Astrocyte (in vitro differentiated cells and primary cell): ENCODE measurements around the gene CORO2A. TPM values are rescaled to one million over a fixed set of nuclear protein-coding genes. Genes with fewer than 3 reads are reported as not detected.

Source experiments
- DNase-seq: peaks from one replicate; pipeline ENCODE4 v3.0.0-alpha.2; 2010; ENCODE audit warnings: low read depth
- FAIRE-seq: peaks from 2 replicates; lab custom pipeline; 2011; peaks lifted over from hg19 to GRCh38; lab: Jason Lieb, UNC
- H2AFZ ChIP-seq: 2 replicates; pipeline ENCODE4 v1.6.0; 2012; ENCODE audit warnings: low read depth, low read length, inconsistent platforms
- H3K27ac ChIP-seq: 2 replicates; pipeline ENCODE4 v1.5.1; 2011; ENCODE audit warnings: low read depth, low read length, inconsistent platforms
- H3K27me3 ChIP-seq: 2 replicates; pipeline ENCODE4 v1.6.0; 2011; ENCODE audit warnings: low read length, inconsistent platforms; ENCODE audit not compliant: insufficient read depth
- H3K36me3 ChIP-seq: 2 replicates; pipeline ENCODE4 v1.5.1; 2011; ENCODE audit warnings: low read length, inconsistent platforms; ENCODE audit not compliant: insufficient read depth
- H3K4me1 ChIP-seq: 2 replicates; pipeline ENCODE4 v1.5.1; 2011; ENCODE audit warnings: low read length, inconsistent platforms; ENCODE audit not compliant: insufficient read depth
- H3K4me2 ChIP-seq: 2 replicates; pipeline ENCODE4 v1.6.0; 2012; ENCODE audit warnings: low read length, inconsistent platforms
- H3K4me3 ChIP-seq: 2 replicates; pipeline ENCODE4 v1.5.1; 2011; ENCODE audit warnings: low read depth, mild to moderate bottlenecking, low read length, inconsistent platforms; ENCODE audit not compliant: insufficient read depth
- H3K79me2 ChIP-seq: 2 replicates; pipeline ENCODE4 v1.6.0; 2012; ENCODE audit warnings: mild to moderate bottlenecking, low read length, inconsistent platforms; ENCODE audit not compliant: insufficient read depth
- H3K9ac ChIP-seq: 2 replicates; pipeline ENCODE4 v1.6.0; 2012; ENCODE audit warnings: mild to moderate bottlenecking, low read length, inconsistent platforms
- H3K9me3 ChIP-seq: 2 replicates; pipeline ENCODE4 v1.5.1; 2012; ENCODE audit warnings: low read depth, mild to moderate bottlenecking, low read length, inconsistent platforms; ENCODE audit not compliant: insufficient read depth
- H4K20me1 ChIP-seq: 2 replicates; pipeline ENCODE4 v1.6.0; 2012; ENCODE audit warnings: low read length, inconsistent platforms; ENCODE audit not compliant: insufficient read depth
- H3K27ac Mint-ChIP-seq: one replicate; pipeline ENCODE4 v1.8.0; 2021; ENCODE audit warnings: mild to moderate bottlenecking, mixed read lengths; ENCODE audit not compliant: unreplicated experiment
- H3K27me3 Mint-ChIP-seq: one replicate; pipeline ENCODE4 v1.8.0; 2021; ENCODE audit warnings: low read depth, mixed read lengths; ENCODE audit not compliant: unreplicated experiment
- H3K36me3 Mint-ChIP-seq: one replicate; pipeline ENCODE4 v1.8.0; 2021; ENCODE audit warnings: low read depth, mixed read lengths; ENCODE audit not compliant: unreplicated experiment
- H3K4me1 Mint-ChIP-seq: one replicate; pipeline ENCODE4 v1.8.0; 2021; ENCODE audit warnings: low read depth, mixed read lengths; ENCODE audit not compliant: unreplicated experiment
- H3K4me3 Mint-ChIP-seq: one replicate; pipeline ENCODE4 v1.8.0; 2021; ENCODE audit warnings: mild to moderate bottlenecking, moderate library complexity, mixed read lengths; ENCODE audit not compliant: unreplicated experiment
- H3K9me3 Mint-ChIP-seq: one replicate; pipeline ENCODE4 v1.8.0; 2021; ENCODE audit warnings: mild to moderate bottlenecking, mixed read lengths; ENCODE audit not compliant: unreplicated experiment
- CTCF ChIP-seq: IDR thresholded peaks from 2 replicates; pipeline ENCODE4 v1.5.1; 2011; ENCODE audit warnings: low read depth, mild to moderate bottlenecking, inconsistent platforms, low read length, moderate library complexity; ENCODE audit not compliant: insufficient read depth
- EZH2 ChIP-seq: IDR thresholded peaks from 2 replicates; pipeline ENCODE4 v1.6.1; 2012; ENCODE audit warnings: mild to moderate bottlenecking, low read length, inconsistent platforms; ENCODE audit not compliant: insufficient read depth
- total RNA-seq: library from RNA; stranded (reverse); gene quantifications from 2 replicates; pipeline ENCODE4 v1.2.1, GENCODE V29; 2021

The CORO2A gene
- total RNA-seq, 1 donor from 2014 or later, result 11.1 TPM

- Histone ChIP-seq H2AFZ (no peak overlapping the region), H3K9ac (no peak overlapping the region), H3K79me2 (no peaks in the 10 kb centered on the region), H4K20me1 (no peaks in the 10 kb centered on the region), H3K9me3 (no peaks in the 10 kb centered on the region), H3K36me3 (no peaks in the 10 kb centered on the region), H3K4me1 (no peaks in the 10 kb centered on the region), H3K4me3 (no peak overlapping the region), H3K27ac (no peak overlapping the region), H3K27me3 (no peaks in the 10 kb centered on the region), H3K4me2 (no peak overlapping the region)
- Mint-ChIP-seq H3K27me3 (peaks cover 13% of the 10 kb centered on the region), H3K4me1 (no peaks in the 10 kb centered on the region), H3K4me3 (no peak overlapping the region), H3K9me3 (peaks cover 3% of the 10 kb centered on the region), H3K27ac (no peak overlapping the region), H3K36me3 (peaks cover 8% of the 10 kb centered on the region)
- no peak for DNase-seq
- TF ChIP-seq EZH2, result no peak
- no peak for TF ChIP-seq CTCF
- FAIRE-seq, result no peak
Measured at GRCh38 chr9:98159301-98159700, 33.1 kb downstream of the CORO2A start.

DNA sequence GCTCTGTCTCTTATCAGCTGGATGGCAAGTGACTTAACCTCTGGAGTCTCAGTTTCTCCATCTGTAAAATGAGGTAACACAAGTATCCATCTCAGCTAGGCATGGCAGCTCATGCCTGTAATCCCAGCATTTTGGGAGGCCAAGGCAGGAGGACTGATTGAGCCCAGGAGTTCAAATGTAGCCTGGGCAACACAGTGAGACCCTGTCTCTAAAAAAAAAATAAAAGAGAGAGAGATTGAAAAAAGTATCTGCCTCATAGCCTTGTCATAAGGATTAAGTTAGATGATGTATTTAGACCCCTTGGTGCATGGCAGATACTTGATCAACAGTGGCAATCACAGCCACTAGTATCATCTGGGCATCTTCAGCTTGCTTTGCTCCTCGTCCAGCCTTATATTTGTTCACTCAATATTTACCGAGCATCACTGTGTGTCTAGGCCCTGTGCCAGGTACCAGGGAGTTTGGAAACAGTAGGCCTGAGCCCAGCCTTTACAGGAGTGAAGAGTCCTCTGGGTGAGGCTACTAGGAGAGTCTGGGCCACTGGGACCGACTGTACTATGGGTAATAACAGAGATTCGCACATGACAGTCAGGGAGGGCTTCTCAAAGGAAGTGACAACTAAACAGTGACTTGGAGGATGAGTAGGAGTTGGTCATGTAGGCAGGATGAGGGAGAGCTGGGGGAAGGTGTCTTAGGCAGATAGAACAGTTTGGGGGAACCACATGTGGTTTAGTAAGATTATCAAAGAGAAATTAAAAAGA, 34.2 kb downstream of the CORO2A start:
- H3K27me3 Mint-ChIP-seq, result peaks cover 13% of the 10 kb centered on the region
- H4K20me1 ChIP-seq, result no peaks in the 10 kb centered on the region
- H2AFZ ChIP-seq, result no peak overlapping the region
- no peak for TF ChIP-seq EZH2
- no peak for TF ChIP-seq CTCF
- H3K27ac Mint-ChIP-seq, result no peak overlapping the region
- FAIRE-seq (no peak), DNase-seq (no peak)
- no peaks in the 10 kb centered on the region for H3K4me1 Mint-ChIP-seq
- H3K27me3 ChIP-seq, result no peaks in the 10 kb centered on the region
- no peak overlapping the region for H3K4me3 Mint-ChIP-seq
- no peak overlapping the region for H3K9ac ChIP-seq
- H3K4me3 ChIP-seq, result no peak overlapping the region
- H3K79me2 ChIP-seq, result no peaks in the 10 kb centered on the region
- H3K4me1 ChIP-seq, result no peaks in the 10 kb centered on the region
- H3K4me2 ChIP-seq, result no peak overlapping the region
- no peaks in the 10 kb centered on the region for H3K9me3 ChIP-seq
- H3K9me3 Mint-ChIP-seq, result peaks cover 3% of the 10 kb centered on the region
- H3K36me3 ChIP-seq, result no peaks in the 10 kb centered on the region
- H3K36me3 Mint-ChIP-seq, result peaks cover 8% of the 10 kb centered on the region
- H3K27ac ChIP-seq, result no peak overlapping the region

DNA sequence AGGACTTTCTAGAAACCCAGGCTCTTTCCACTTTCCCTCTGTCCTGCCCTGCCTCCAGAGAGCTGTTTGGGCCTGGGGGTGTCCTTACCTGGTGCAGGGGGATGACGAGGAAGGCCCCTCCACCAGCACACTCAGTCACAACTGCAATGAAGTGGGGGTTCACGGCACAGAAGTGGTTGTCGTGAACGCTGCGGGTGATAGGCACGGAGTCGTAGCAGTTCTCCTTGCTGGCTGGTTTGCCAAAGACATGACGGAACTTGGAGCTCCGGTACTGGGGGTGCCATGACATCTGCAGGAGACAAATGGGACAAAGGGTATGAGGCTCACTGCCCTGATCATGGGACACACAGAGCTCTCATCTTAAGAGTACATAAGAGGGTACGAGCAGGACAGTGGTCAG, 35.1 kb downstream of the CORO2A start:
- FAIRE-seq, result no peak
- no peaks in the 10 kb centered on the region for H3K27me3 ChIP-seq
- H3K9me3 ChIP-seq, result no peaks in the 10 kb centered on the region
- no peak overlapping the region for H3K4me3 ChIP-seq
- H3K4me2 ChIP-seq, result no peak overlapping the region
- TF ChIP-seq CTCF (no peak), EZH2 (no peak)
- DNase-seq, result no peak
- H3K4me1 ChIP-seq, result no peaks in the 10 kb centered on the region
- no peaks in the 10 kb centered on the region for H3K4me1 Mint-ChIP-seq
- H2AFZ ChIP-seq, result no peak overlapping the region
- H3K79me2 ChIP-seq, result no peaks in the 10 kb centered on the region
- peaks cover 3% of the 10 kb centered on the region for H3K9me3 Mint-ChIP-seq
- H3K36me3 ChIP-seq, result no peaks in the 10 kb centered on the region
- H3K4me3 Mint-ChIP-seq, result no peak overlapping the region
- H3K36me3 Mint-ChIP-seq, result peaks cover 8% of the 10 kb centered on the region
- H3K9ac ChIP-seq, result no peak overlapping the region
- no peak overlapping the region for H3K27ac Mint-ChIP-seq
- H3K27ac ChIP-seq, result no peak overlapping the region
- H3K27me3 Mint-ChIP-seq, result peaks cover 11% of the 10 kb centered on the region
- no peaks in the 10 kb centered on the region for H4K20me1 ChIP-seq
